DND-41 (cell line): ENCODE data around the gene RGS7.

ENCODE experiments used
- ATAC-seq: fragments of 200-7000 bp; cut with Tn5 transposase; 3 replicates; pipeline ENCODE4 v1.9.1; 2021; ENCODE audit warnings: low read depth; ENCODE audit not compliant: insufficient read depth
- DNase-seq: peaks from one replicate; pipeline ENCODE4 v3.0.0-alpha.2; 2020
- H2AFZ ChIP-seq: 2 replicates; pipeline ENCODE4 v1.6.0; 2012; ENCODE audit warnings: low read depth, low read length
- H3K27ac ChIP-seq: 2 replicates; pipeline ENCODE4 v1.5.1; 2012; ENCODE audit warnings: low read length, inconsistent platforms
- H3K27me3 ChIP-seq: fragments of 200-600 bp; sonication (generic); 2 replicates; pipeline ENCODE4 v1.6.0; 2012; ENCODE audit warnings: low read length, mild to moderate bottlenecking, inconsistent platforms; ENCODE audit not compliant: insufficient read depth, poor library complexity
- H3K36me3 ChIP-seq: 2 replicates; pipeline ENCODE4 v1.5.1; 2012; ENCODE audit warnings: low read length, inconsistent platforms; ENCODE audit not compliant: insufficient read depth
- H3K4me1 ChIP-seq: 2 replicates; pipeline ENCODE4 v1.5.1; 2012; ENCODE audit warnings: mild to moderate bottlenecking, low read length; ENCODE audit not compliant: insufficient read depth
- H3K4me2 ChIP-seq: 2 replicates; pipeline ENCODE4 v1.6.0; 2012; ENCODE audit warnings: mild to moderate bottlenecking, moderate library complexity, low read length, inconsistent platforms; ENCODE audit not compliant: insufficient read depth
- H3K4me3 ChIP-seq, 2 experiments: fragments of 200-600 bp in 1 of 2; shearing (Covaris generic) in 1 of 2; 2 replicates each; pipeline ENCODE4 v1.5.1; 2012 to 2016; ENCODE audit warnings: inconsistent platforms in 2 of 2, low read length in 2 of 2, mild to moderate bottlenecking in 2 of 2, low read depth in 1 of 2, moderate library complexity in 1 of 2
- H3K79me2 ChIP-seq: 2 replicates; pipeline ENCODE4 v1.6.0; 2012; ENCODE audit warnings: low read length, inconsistent platforms; ENCODE audit not compliant: insufficient read depth
- H3K9ac ChIP-seq: 2 replicates; pipeline ENCODE4 v1.6.0; 2012; ENCODE audit warnings: low read depth, mild to moderate bottlenecking, inconsistent platforms, low read length, moderate library complexity
- H3K9me3 ChIP-seq: 2 replicates; pipeline ENCODE4 v1.5.1; 2012; ENCODE audit warnings: low read length, moderate library complexity, mild to moderate bottlenecking, inconsistent platforms; ENCODE audit not compliant: insufficient read depth, severe bottlenecking
- H4K20me1 ChIP-seq: 2 replicates; pipeline ENCODE4 v1.6.0; 2012; ENCODE audit warnings: low read length; ENCODE audit not compliant: insufficient read depth
- CTCF ChIP-seq: IDR thresholded peaks from 2 replicates; pipeline ENCODE4 v1.5.1; 2012; ENCODE audit warnings: borderline replicate concordance, low read length, moderate library complexity, mild to moderate bottlenecking; ENCODE audit not compliant: poor library complexity, severe bottlenecking; ENCODE audit errors: extremely low read depth
- EZH2 ChIP-seq: IDR thresholded peaks from 3 replicates; pipeline ENCODE4 v1.6.1; 2012; ENCODE audit warnings: borderline replicate concordance, low read depth, mild to moderate bottlenecking, moderate library complexity, low read length, inconsistent platforms; ENCODE audit not compliant: severe bottlenecking

RGS7 gene

GRCh38 chr1:241389400-241389799 lies 32.4 kb upstream of the RGS7 start:
- Histone ChIP-seq H2AFZ (no peak overlapping the region), H3K27ac (no peak overlapping the region), H3K4me2 (no peak overlapping the region), H3K4me1 (no peaks in the 10 kb centered on the region), H3K9me3 (no peaks in the 10 kb centered on the region), H3K79me2 (no peaks in the 10 kb centered on the region), H3K9ac (no peak overlapping the region), H3K36me3 (no peaks in the 10 kb centered on the region), H3K4me3 (no peak overlapping the region), H4K20me1 (no peaks in the 10 kb centered on the region), H3K27me3 (no peaks in the 10 kb centered on the region)
- ATAC-seq = no peak
- TF ChIP-seq EZH2 = no peak
- TF ChIP-seq CTCF = no peak
- no peak for DNase-seq

GRCh38 chr1:241387216-241387615 lies 30.2 kb upstream of the RGS7 start:
- no peaks in the 10 kb centered on the region for H3K27me3 ChIP-seq
- no peaks in the 10 kb centered on the region for H3K4me1 ChIP-seq
- no peak for TF ChIP-seq EZH2
- no peak for TF ChIP-seq CTCF
- no peak overlapping the region for H3K4me3 ChIP-seq
- DNase-seq (no peak), ATAC-seq (no peak)
- H2AFZ ChIP-seq = no peak overlapping the region
- no peak overlapping the region for H3K9ac ChIP-seq
- H3K79me2 ChIP-seq = no peaks in the 10 kb centered on the region
- no peak overlapping the region for H3K4me2 ChIP-seq
- H4K20me1 ChIP-seq = no peaks in the 10 kb centered on the region
- H3K36me3 ChIP-seq = no peaks in the 10 kb centered on the region
- H3K9me3 ChIP-seq = no peaks in the 10 kb centered on the region
- H3K27ac ChIP-seq = no peak overlapping the region

- Histone ChIP-seq H3K4me1 (no peaks in the 10 kb centered on the region), H3K79me2 (no peaks in the 10 kb centered on the region), H3K27ac (no peak overlapping the region), H3K9ac (no peak overlapping the region), H3K9me3 (no peaks in the 10 kb centered on the region), H3K36me3 (no peaks in the 10 kb centered on the region), H4K20me1 (no peaks in the 10 kb centered on the region), H3K27me3 (no peaks in the 10 kb centered on the region), H2AFZ (no peak overlapping the region), H3K4me2 (no peak overlapping the region), H3K4me3 (no peak overlapping the region)
- no peak for DNase-seq
- TF ChIP-seq EZH2 = no peak
- TF ChIP-seq CTCF = no peak
- ATAC-seq = no peak
Observed at GRCh38 chr1:241376701-241377100, 19.7 kb upstream of the RGS7 start.

- H3K36me3 ChIP-seq = no peaks in the 10 kb centered on the region
- DNase-seq (no peak), ATAC-seq (no peak)
- no peak overlapping the region for H3K4me2 ChIP-seq
- H3K79me2 ChIP-seq = no peaks in the 10 kb centered on the region
- no peaks in the 10 kb centered on the region for H4K20me1 ChIP-seq
- H3K4me3 ChIP-seq = no peak overlapping the region
- no peaks in the 10 kb centered on the region for H3K27me3 ChIP-seq
- no peak overlapping the region for H2AFZ ChIP-seq
- H3K9ac ChIP-seq = no peak overlapping the region
- H3K4me1 ChIP-seq = no peaks in the 10 kb centered on the region
- TF ChIP-seq EZH2 (no peak), CTCF (no peak)
- H3K27ac ChIP-seq = no peak overlapping the region
- no peaks in the 10 kb centered on the region for H3K9me3 ChIP-seq
Observed at GRCh38 chr1:241375886-241376285, 18.9 kb upstream of the RGS7 start.
